A549 treated with Hydrocortisone at 1 μM for 4 hours (cell line): Measurements from ENCODE around the gene DCDC2C. TPM values are rescaled to one million over a fixed set of nuclear protein-coding genes. Genes with fewer than 3 reads are reported as not detected.

Source experiments
- total RNA-seq: library from RNA; stranded (reverse); fragments of 200-300 nt; extraction: Qiagen RNA extraction; gene quantifications from 5 replicates; pipeline ENCODE4 v1.2.3, GENCODE V29; 2022

Gene DCDC2C
- 0.21 to 0.56 TPM (median 0.40 TPM) in 4 of 5 replicates, not detected in the other for total RNA-seq

GRCh38 chr2:3703236-3703756, at the start of gene DCDC2C:
DCDC2C (plus strand) TSS chr2:3703575; CDS start chr2:3703752, 177 bp downstream.

GRCh38 chr2:3657881-3658280, 45.5 kb upstream of the DCDC2C start, which contains the start of gene ALLC:
ALLC (plus strand) TSS chr2:3658200; CDS start chr2:3671158, 12,958 bp downstream.

Other genes starting within 250 kb of the DCDC2C start
- gene ADI1, start 184.0 kb upstream of the DCDC2C start, total RNA-seq = 50.0 to 61.1 TPM (median 57.2 TPM) in 5 replicates
- gene RNASEH1, start 145.2 kb upstream of the DCDC2C start, total RNA-seq = 45.9 to 61.9 TPM (median 49.5 TPM) in 5 replicates
- 2,930 to 4,234 TPM (median 3,087 TPM) in 5 replicates for gene RPS7, start 128.3 kb upstream of the DCDC2C start, total RNA-seq
- gene COLEC11, start 108.5 kb upstream of the DCDC2C start, total RNA-seq = 0.48 to 0.69 TPM (median 0.50 TPM) in 5 replicates
- gene ALLC, start 45.4 kb upstream of the DCDC2C start, total RNA-seq = 0.07 TPM in 1 of 5 replicates, not detected in the others